NCI-H146 (cell line): ENCODE measurements around the gene MBLAC1.

Source experiments
- DNase-seq: peaks from one replicate; lab custom pipeline; 2025; lab: John Stamatoyannopoulos, UW

MBLAC1 gene

DNA sequence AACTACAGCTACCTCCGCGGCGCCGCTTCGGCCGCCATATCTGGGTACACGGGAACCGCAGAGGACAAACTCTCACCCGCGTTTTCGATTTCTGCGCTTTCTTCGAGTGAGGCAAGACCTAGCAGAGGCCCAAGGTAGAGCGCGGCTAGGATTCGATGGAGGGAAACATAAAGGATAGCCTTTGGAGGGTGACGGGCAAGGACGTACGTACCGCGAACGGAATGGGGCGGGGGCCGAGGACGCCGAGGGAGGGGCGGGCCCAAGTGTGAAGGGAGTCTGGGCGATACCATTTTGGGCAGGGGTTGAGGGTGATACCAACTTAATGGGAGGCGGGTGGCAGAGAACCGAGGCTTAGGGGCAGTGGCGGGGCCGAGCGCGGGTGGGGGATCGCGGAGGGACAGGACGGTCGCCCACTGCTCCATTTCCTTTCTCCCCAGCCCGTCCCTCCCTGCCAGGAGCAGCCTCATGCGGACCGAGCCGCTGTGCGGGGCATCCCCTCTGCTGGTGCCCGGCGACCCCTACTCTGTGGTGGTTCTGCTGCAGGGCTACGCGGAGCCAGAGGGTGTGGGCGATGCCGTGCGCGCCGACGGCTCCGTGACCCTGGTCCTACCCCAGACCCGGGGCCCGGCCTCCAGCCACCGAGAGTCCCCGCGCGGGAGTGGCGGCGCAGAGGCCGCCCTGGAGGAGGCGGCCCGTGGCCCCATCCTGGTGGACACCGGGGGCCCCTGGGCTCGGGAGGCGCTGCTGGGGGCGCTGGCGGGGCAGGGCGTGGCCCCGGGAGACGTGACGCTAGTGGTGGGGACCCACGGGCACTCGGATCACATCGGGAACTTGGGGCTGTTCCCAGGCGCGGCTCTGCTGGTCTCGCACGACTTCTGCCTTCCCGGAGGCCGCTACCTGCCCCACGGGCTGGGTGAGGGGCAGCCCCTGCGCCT, at the start of gene MBLAC1:
Gene MBLAC1 (plus strand): TSS at position 37 of the 935 bp plus-strand sequence. CDS start 429 bp downstream, at position 466.
- DNase-seq: peak; percentile 91

- DNase-seq: no peak
These were observed 49.6 kb upstream of the MBLAC1 start for GRCh38 chr7:100077205-100077604.

DNA sequence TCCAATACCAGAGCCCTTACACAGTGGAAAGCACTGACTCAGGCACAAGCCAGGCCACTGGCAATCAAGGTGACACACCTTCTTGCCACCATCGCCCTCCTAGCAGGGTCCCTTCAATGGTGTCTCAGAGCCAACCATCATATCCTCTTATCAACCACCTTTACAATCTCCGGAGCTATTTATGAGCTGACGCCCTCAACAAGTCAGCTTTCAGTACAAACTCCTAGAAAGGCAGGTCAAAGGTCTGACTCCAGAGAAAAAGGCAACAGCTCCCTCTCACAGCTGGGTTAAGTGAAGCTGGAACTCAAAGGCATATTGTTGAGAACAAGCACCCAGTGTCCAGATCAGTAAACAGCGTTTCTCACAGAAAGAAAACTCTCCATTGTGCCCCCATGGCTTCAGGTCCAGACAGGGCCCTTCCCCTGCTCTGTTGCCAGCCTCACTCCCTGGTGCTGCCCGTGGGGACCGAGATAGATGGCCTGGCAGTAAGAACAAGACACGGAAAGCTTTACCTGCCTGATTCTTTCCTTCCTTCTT, 47.7 kb upstream of the MBLAC1 start:
- DNase-seq: no peak

DNA sequence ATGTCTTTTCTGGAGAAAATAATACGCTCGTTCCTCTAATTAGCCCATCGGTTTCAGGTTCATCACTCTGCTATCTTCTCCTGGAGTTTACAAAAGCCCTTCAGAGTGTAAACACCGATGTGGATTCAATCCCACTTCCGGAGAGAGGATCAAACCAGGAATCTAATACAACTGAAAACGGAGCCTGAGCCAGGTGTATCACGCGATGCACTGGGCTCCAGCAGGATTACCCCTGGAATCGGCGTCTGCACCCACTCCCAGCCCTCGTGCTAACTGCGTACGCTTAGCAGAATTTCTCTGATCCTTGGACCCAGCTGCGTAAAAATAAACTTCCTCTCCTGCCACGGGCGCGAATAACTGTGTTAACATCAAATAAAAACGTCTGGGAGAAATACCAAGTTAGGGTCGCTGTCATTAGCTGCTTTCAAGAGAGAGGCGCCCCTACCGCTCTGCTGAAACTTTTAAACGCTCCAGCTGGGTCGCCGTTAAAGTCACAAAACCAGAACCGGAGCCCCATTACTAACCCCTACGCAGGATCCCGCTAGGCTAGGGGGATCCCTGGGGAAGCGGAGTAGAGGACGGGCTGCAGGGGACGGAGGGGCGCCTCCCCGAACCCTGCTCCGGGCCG, 45.7 kb upstream of the MBLAC1 start:
- peak; percentile 73 for DNase-seq

- DNase-seq: peak; percentile 99
These were observed 45.1 kb upstream of the MBLAC1 start, which contains the start of gene ZNF3 for GRCh38 chr7:100081535-100082102. ZNF3 (minus strand) TSS chr7:100081723; CDS start chr7:100077357, 4,366 bp downstream.

DNA sequence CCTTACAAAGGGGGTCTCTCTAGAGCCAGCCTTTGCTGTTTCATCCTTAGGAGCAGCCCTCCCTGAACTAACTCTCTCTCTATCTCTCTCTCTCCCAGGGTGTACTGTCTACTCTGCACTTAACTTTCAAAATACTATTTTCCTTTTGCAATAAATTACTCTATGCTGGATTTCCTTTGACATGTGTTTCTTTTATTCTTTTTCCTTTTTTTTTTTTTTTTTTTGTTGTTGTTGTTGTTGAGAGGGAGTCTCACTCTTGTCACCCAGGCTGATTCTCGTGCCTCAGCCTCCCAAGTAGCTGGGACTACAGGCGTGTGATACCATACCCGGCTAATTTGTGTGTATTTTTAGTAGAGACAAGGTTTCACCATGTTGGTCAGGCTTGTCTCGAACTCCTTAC, 43.8 kb upstream of the MBLAC1 start:
- DNase-seq: no peak

DNA sequence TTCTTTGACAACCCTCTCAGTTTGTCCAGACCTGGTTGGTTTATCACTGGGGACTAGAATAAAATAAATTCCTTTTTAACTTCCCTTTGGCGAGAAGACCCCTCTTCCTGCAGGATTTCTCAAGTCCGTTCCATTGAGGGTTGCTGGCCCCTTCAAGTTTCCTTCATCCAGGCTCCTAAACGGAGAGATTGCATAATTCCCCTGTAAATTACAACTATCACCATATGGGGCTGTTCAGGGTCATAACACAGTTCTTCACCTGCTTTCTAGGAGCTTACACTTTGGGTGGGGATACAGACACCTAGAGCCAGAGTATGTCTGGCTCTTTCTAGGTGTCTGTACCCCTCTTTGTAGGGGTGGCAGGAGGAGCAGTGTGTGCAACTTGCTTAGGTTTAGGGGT, 41.3 kb upstream of the MBLAC1 start:
- DNase-seq: no peak

GRCh38 chr7:100087055-100087750, 39.6 kb upstream of the MBLAC1 start:
- DNase-seq: no peak

GRCh38 chr7:100088095-100088620, 38.6 kb upstream of the MBLAC1 start:
- DNase-seq: no peak

GRCh38 chr7:100088621-100089457, 37.9 kb upstream of the MBLAC1 start, which contains the start of gene COPS6:
COPS6 (plus strand) TSS chr7:100088969; CDS start chr7:100088991, 22 bp downstream.
- peak; percentile 75 for DNase-seq

DNA sequence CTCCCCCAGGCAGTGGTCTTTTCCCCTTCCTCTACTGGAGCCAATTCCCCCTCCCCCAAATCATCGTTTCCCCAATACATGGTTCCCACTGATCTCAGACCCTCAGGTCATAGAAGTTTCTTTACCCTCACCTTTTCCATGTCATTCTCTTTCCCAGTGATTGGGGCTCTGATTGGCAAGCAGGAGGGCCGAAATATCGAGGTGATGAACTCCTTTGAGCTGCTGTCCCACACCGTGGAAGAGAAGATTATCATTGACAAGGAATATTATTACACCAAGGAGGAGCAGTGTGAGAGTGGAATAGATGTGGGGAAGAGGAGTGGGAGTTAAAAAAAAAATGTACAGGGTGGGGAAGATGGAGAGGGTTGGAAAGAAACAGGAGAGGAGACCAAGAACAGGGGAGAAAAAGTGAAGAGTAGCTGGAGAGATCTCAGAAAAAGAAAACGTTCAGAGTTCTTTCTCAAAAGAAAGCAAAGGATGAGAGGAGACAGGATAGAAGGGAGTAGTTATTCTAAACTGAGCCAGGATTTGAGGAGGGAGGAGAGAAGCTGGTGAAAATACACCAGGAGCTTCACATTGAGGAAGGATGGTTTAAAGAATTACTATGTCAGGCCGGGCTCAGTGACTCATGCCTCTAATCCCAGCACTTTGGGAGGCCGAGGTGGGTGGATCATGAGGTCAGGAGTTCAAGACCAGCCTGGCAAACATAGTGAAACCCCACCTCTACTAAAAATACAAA, 37.1 kb upstream of the MBLAC1 start:
- DNase-seq: no peak

DNA sequence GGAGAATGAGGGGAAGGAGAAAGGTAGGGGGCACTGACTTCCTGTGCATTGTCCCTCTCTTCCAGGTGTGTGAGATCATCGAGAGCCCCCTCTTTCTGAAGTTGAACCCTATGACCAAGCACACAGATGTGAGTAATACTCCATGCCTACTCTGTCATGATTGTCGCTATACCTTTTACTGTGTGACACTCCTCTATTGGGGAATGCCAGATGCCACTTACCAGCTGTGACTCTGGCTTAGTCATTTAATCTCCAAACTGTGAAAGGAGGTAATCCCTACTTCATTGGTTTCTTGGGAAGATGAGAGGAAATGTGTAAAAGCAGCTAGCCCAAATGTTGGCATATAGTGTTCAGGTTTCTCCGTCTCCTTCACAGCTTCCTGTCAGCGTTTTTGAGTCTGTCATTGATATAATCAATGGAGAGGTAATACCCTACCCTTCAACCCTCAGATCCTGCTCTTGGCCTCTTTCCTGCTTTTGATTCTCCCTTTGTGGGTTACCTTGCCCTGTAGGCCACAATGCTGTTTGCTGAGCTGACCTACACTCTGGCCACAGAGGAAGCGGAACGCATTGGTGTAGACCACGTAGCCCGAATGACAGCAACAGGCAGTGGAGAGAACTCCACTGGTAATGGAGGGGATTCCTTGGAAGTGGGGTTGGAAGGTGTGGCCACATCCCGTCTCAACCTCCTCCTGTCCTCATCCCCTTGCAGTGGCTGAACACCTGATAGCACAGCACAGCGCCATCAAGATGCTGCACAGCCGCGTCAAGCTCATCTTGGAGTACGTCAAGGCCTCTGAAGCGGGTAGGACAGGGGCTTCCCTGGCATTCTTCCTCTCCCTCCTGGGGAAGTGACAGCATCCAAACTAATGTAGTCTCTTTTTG, 36.0 kb upstream of the MBLAC1 start:
- no peak for DNase-seq

DNA sequence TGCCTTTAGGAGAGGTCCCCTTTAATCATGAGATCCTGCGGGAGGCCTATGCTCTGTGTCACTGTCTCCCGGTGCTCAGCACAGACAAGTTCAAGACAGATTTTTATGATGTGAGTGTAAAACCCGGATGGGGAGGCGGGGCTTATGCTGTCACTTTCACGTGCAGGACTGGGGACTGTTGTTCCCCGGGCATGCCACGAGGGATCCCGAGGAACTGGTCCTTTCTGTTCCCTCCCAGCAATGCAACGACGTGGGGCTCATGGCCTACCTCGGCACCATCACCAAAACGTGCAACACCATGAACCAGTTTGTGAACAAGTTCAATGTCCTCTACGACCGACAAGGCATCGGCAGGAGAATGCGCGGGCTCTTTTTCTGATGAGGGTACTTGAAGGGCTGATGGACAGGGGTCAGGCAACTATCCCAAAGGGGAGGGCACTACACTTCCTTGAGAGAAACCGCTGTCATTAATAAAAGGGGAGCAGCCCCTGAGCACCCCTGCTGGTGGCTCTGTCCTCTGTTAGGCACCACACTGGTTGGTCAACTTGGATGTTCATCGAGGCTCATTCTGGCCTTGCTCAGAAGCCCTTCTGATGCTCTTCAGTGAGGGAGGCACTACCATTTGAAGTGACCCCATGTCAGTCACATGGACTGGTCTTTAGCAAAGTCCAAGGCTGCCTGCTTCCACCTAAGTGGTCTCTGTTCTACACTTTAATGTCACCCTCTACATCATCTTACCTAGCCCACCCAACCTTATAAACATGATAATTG, 35.2 kb upstream of the MBLAC1 start:
- no peak for DNase-seq

- no peak for DNase-seq
These were observed 33.7 kb upstream of the MBLAC1 start for GRCh38 chr7:100093054-100093453.

DNA sequence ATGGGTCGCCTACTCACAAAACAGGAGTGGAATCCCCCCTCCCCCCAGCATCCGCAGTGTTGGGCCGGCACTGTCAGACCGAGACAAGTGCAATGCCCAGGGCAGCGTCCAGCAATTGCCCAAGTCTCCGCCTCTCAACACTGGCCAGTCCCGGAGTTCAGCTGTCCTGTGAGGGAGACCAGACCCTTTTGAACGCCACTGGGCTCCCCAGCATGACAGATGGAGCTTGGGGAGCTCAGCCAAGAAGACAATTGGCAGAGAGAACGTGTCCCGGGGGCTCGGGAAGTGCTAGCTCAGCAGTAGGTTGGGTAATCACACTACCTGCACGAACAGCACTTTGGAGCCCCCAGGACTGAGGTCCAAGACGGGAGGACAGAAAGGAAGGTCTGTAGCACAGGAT, 33.3 kb upstream of the MBLAC1 start:
- DNase-seq: no peak

- DNase-seq: no peak
These were observed 32.8 kb upstream of the MBLAC1 start for GRCh38 chr7:100093925-100094486.

GRCh38 chr7:100095289-100095688, 31.5 kb upstream of the MBLAC1 start:
- DNase-seq: no peak

DNA sequence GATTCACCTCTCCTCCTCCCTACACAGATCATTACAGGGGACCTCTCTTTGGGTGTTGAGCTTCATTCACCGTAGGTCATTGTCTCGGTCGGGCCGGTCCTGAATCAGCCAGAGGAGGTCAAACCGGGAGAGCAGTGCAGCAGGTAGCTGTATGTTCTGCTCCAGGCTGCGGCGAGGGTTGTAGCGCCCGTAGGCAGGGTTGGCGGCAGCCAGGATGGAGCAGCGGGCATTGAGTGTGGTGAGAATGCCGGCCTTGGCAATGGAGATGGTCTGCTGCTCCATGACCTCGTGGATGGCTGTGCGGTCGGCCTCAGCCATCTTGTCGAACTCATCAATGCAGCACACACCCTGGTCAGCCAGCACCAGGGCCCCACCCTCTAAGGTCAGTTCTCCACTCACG, 31.1 kb upstream of the MBLAC1 start:
- no peak for DNase-seq
